ENCODE data around the gene WDR72. TPM values are rescaled to one million over a fixed set of nuclear protein-coding genes. Genes with fewer than 3 reads are reported as not detected.

The WDR72 gene
- total RNA-seq, 4 donors from 2014 or later, result not detected

GRCh38 chr15:53522991-53523390 lies 236.5 kb downstream of the WDR72 start:
- TF ChIP-seq CTCF (IDR thresholded peaks at IDR 0.05), result no peak
- no peak for DNase-seq (ENCODE audit: low spot score)
- no peak for ATAC-seq (ENCODE audit: low FRiP score)

GRCh38 chr15:53520996-53521395 lies 238.5 kb downstream of the WDR72 start:
- TF ChIP-seq CTCF (IDR thresholded peaks at IDR 0.05), result no peak

GRCh38 chr15:53513431-53513830 lies 246.0 kb downstream of the WDR72 start:
- ATAC-seq (ENCODE audit: low FRiP score) (no peak), DNase-seq (ENCODE audit: low spot score) (no peak)
- no peak for TF ChIP-seq CTCF (IDR thresholded peaks at IDR 0.05)

More at GRCh38 chr15:53520996-53521395, 238.5 kb downstream of the WDR72 start:
- no peak for ATAC-seq (ENCODE audit: low FRiP score)
- no peak for DNase-seq (ENCODE audit: low spot score)

- no peak for TF ChIP-seq CTCF (IDR thresholded peaks at IDR 0.05)
- no peak for ATAC-seq (ENCODE audit: low FRiP score)
- DNase-seq (ENCODE audit: low spot score), result no peak
Observed at GRCh38 chr15:53512029-53512428, 247.4 kb downstream of the WDR72 start.

GRCh38 chr15:53511175-53511574 lies 248.3 kb downstream of the WDR72 start:
- TF ChIP-seq CTCF (IDR thresholded peaks at IDR 0.05), result no peak
- ATAC-seq (ENCODE audit: low FRiP score), result no peak
- DNase-seq (ENCODE audit: low spot score), result no peak

GRCh38 chr15:53506370-53506769 lies 253.1 kb downstream of the WDR72 start:
- ATAC-seq (ENCODE audit: low FRiP score) (no peak), DNase-seq (ENCODE audit: low spot score) (no peak)
- no peak for TF ChIP-seq CTCF (IDR thresholded peaks at IDR 0.05)

- DNase-seq (ENCODE audit: low spot score), result no peak
- ATAC-seq (ENCODE audit: low FRiP score), result no peak
- no peak for TF ChIP-seq CTCF (IDR thresholded peaks at IDR 0.05)
Observed at GRCh38 chr15:53498996-53499395, 260.5 kb downstream of the WDR72 start.

All from omental fat pad (tissue), 4 donors.